HL-60 (cell line): Measurements from ENCODE around the gene C22orf31.

Experiments
- DNase-seq, 2 experiments: peaks; one replicate each; pipeline ENCODE4 v3.0.0-alpha.2; 2010 to 2020; ENCODE audit warnings: low read depth in 1 of 2, low spot score in 1 of 2
- H3K27ac ChIP-seq: fragments of 250-450 bp; sonication (Bioruptor Pico); replicated peaks from 2 replicates; pipeline ENCODE4 v1.5.1; 2020; ENCODE audit warnings: mild to moderate bottlenecking, moderate library complexity
- H3K27me3 ChIP-seq: fragments of 250-450 bp; sonication (Bioruptor Pico); 2 replicates; pipeline ENCODE4 v1.5.1; 2021; ENCODE audit warnings: mild to moderate bottlenecking, moderate library complexity; ENCODE audit not compliant: insufficient read depth, poor library complexity, severe bottlenecking
- H3K4me3 ChIP-seq: replicated peaks from 2 replicates; pipeline ENCODE4 v1.5.1; 2011; ENCODE audit warnings: mild to moderate bottlenecking, control low read depth, low read length; ENCODE audit not compliant: insufficient read depth
- GABPA ChIP-seq: IDR thresholded peaks from 2 replicates; pipeline ENCODE4 v1.6.1; 2012; ENCODE audit warnings: low read depth
- POLR2AphosphoS5 ChIP-seq: IDR thresholded peaks from 2 replicates; pipeline ENCODE4 v1.6.1; 2012; ENCODE audit warnings: low read depth
- SPI1 ChIP-seq: IDR thresholded peaks from 2 replicates; pipeline ENCODE4 v1.6.1; 2012; ENCODE audit warnings: low read depth, mild to moderate bottlenecking, borderline replicate concordance
- TF ChIP-seq, protein P1 (sequence below): IDR thresholded peaks from one replicate; pipeline ENCODE4 v1.5.1; 2011; ENCODE audit warnings: low read length, control low read depth, inconsistent platforms; ENCODE audit not compliant: insufficient read depth
- TF ChIP-seq, protein P2 (sequence below): IDR thresholded peaks from 2 replicates; pipeline ENCODE4 v1.6.1; 2012; ENCODE audit warnings: low read depth; ENCODE audit not compliant: insufficient replicate concordance

Gene C22orf31

DNA sequence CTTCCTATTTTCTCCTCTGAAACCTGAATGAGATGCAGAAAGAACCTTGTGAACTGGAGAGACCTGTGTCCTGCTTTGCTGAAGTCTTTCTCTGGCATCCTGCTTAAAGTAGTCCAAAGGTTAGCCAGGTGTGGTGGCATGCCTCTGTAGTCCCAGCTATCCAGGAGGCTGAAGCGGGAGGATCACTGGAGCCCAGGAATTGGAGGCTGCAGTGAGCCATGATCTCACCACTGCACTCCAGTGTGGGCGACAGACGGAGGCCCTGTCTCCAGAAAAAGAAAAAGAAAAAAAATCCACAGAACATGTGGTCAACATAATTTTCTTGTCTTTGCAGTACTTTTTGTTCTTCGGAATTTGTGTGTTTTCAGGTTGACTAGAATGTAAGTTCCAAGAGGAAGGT, 8.9 kb upstream of the C22orf31 start:
- peaks cover 55% of the 10 kb centered on the region for H3K27me3 ChIP-seq

GRCh38 chr22:29069463-29069862, 7.8 kb upstream of the C22orf31 start:
- TF ChIP-seq, protein P1, sequence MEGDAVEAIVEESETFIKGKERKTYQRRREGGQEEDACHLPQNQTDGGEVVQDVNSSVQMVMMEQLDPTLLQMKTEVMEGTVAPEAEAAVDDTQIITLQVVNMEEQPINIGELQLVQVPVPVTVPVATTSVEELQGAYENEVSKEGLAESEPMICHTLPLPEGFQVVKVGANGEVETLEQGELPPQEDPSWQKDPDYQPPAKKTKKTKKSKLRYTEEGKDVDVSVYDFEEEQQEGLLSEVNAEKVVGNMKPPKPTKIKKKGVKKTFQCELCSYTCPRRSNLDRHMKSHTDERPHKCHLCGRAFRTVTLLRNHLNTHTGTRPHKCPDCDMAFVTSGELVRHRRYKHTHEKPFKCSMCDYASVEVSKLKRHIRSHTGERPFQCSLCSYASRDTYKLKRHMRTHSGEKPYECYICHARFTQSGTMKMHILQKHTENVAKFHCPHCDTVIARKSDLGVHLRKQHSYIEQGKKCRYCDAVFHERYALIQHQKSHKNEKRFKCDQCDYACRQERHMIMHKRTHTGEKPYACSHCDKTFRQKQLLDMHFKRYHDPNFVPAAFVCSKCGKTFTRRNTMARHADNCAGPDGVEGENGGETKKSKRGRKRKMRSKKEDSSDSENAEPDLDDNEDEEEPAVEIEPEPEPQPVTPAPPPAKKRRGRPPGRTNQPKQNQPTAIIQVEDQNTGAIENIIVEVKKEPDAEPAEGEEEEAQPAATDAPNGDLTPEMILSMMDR: no peak
- TF ChIP-seq, protein P2, sequence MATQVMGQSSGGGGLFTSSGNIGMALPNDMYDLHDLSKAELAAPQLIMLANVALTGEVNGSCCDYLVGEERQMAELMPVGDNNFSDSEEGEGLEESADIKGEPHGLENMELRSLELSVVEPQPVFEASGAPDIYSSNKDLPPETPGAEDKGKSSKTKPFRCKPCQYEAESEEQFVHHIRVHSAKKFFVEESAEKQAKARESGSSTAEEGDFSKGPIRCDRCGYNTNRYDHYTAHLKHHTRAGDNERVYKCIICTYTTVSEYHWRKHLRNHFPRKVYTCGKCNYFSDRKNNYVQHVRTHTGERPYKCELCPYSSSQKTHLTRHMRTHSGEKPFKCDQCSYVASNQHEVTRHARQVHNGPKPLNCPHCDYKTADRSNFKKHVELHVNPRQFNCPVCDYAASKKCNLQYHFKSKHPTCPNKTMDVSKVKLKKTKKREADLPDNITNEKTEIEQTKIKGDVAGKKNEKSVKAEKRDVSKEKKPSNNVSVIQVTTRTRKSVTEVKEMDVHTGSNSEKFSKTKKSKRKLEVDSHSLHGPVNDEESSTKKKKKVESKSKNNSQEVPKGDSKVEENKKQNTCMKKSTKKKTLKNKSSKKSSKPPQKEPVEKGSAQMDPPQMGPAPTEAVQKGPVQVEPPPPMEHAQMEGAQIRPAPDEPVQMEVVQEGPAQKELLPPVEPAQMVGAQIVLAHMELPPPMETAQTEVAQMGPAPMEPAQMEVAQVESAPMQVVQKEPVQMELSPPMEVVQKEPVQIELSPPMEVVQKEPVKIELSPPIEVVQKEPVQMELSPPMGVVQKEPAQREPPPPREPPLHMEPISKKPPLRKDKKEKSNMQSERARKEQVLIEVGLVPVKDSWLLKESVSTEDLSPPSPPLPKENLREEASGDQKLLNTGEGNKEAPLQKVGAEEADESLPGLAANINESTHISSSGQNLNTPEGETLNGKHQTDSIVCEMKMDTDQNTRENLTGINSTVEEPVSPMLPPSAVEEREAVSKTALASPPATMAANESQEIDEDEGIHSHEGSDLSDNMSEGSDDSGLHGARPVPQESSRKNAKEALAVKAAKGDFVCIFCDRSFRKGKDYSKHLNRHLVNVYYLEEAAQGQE: no peak
- TF ChIP-seq SPI1 (no peak), GABPA (no peak), POLR2AphosphoS5 (no peak)
- DNase-seq: no peak
- no peak overlapping the region for H3K27ac ChIP-seq
- H3K4me3 ChIP-seq: no peak overlapping the region
- peaks cover 46% of the 10 kb centered on the region for H3K27me3 ChIP-seq

More for the DNA sequence above, 8.9 kb upstream of the C22orf31 start:
- TF ChIP-seq POLR2AphosphoS5: no peak
- TF ChIP-seq, protein P1: no peak
- no peak for TF ChIP-seq GABPA
- TF ChIP-seq, protein P2: no peak
- TF ChIP-seq SPI1: no peak
- Histone ChIP-seq H3K4me3 (no peak overlapping the region), H3K27ac (no peak overlapping the region)
- DNase-seq: no peak

GRCh38 chr22:29065468-29066190, 4.0 kb upstream of the C22orf31 start:
- Histone ChIP-seq H3K4me3 (no peak overlapping the region), H3K27ac (no peak overlapping the region), H3K27me3 (peaks cover 13% of the 10 kb centered on the region)
- TF ChIP-seq SPI1: peak; percentile 57; the same call in 1 of the 2 replicates
- no peak for TF ChIP-seq GABPA
- no peak for DNase-seq

GRCh38 chr22:29062286-29062821, 723 bp upstream of the C22orf31 start:
- Histone ChIP-seq H3K27me3 (no peaks in the 10 kb centered on the region), H3K4me3 (no peak overlapping the region), H3K27ac (no peak overlapping the region)
- DNase-seq: no peak
- no peak for TF ChIP-seq GABPA
- TF ChIP-seq POLR2AphosphoS5: no peak
- TF ChIP-seq SPI1: no peak
- TF ChIP-seq, protein P2: no peak
- TF ChIP-seq, protein P1: no peak
